SK-MEL-5 (cell line): Measurements from ENCODE around the gene CHST9. TPM values are rescaled to one million over a fixed set of nuclear protein-coding genes. Genes with fewer than 3 reads are reported as not detected.
"Not testable (repeated sequence)": the region's sequence is repeated elsewhere in the genome, so short reads cannot be mapped to it uniquely, and the experiment has no call there.

Source experiments
- DNase-seq: peaks from one replicate; pipeline ENCODE4 v3.0.0-alpha.2; 2016; ENCODE audit warnings: low read depth, low spot score
- in situ Hi-C: cut with HindIII; loops from 2 replicates; pipeline ENCODE4 v1.10.0; 2016; ENCODE audit warnings: low sequenced_read_pairs, high pct_unique_total_duplicates, low pct_unique_long_range_greater_than_20kb
- total RNA-seq: library from RNA; depleted of rRNA; stranded (reverse); fragments of >200 nt; shearing (Covaris generic); gene quantifications from 2 replicates; pipeline ENCODE4 v1.2.3, GENCODE V29; 2014

The CHST9 gene
- total RNA-seq, 1 experiment from 2014 or later = not detected

DNA sequence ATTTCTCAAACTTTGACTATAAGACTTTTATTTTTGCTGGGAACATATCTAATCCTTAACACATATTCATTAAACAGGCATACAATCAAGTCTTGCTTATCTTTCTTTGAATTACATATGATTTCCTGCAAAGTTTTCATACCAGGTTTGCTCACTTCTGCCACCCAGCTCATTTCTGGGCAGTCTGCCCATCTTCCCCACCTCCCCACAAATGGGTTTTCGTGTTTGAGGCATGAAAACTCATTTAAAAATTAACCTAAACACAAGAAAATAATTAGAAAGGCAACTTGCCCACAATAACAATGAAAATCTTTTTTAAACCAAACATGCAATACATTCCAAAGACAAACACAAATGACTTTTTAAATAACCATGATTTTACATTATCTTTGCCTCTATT is 3.4 kb downstream of the CHST9 start:
- in situ Hi-C loops = no loop called here
- no peak for DNase-seq

DNA sequence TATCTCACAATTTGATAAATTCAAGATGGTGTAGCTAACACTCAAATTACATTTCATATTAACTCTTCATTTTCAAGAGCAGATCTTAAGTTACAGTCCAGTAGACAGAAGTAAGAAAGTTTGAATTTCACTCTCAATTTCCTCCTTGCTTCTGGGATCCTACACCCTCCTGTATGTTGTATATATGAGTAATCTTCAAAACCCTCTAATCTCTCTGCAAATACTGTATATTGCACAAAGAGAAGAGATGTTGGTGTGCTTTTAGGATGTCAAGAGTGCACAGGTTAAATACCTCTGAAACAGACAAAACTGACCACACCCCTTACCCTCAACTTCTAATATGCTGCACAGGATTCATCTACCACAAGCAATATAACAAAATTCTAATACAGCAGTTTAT is 6.7 kb downstream of the CHST9 start:
- DNase-seq = no peak
- in situ Hi-C loops = no loop called here

DNA sequence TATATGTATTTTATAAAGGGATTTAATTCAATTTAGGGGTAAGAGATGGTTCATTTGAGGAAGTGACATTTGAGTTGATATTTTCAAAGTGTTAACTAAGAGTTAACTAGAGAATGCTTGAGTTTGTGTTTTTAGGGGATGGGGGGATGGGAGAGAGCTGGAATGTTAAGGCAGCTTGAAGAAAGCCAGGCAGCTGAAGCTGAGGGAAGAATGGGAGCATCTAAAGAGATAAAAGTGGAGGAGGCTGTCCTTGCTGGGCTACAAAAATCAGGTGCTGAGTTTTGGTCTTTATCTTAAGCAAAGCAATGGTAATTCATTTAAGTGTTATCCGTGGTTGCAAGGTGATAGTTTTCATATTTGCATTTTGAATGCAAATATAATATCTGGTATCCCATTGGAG is 9.2 kb downstream of the CHST9 start:
- no peak for DNase-seq
- in situ Hi-C loops = no loop called here

DNA sequence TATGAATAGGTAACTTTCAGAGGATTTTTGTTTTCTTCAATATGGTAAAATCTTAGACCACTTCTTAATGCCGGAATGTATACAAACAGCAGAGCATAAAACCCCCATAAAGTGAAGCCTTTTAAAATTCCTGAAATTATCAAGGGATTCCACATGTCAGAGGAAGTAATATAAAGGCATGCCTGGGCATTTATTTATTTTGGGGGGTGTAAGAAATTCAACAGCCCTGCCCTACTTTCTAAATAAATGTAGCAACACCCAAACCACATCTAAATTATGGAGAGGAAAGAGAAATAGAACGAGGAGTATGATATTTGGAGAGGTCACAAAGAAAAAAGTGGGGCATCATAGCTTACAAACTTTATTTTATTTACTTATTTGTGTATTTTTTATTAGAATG is 9.9 kb downstream of the CHST9 start:
- DNase-seq = no peak
- in situ Hi-C loops = no loop called here

DNA sequence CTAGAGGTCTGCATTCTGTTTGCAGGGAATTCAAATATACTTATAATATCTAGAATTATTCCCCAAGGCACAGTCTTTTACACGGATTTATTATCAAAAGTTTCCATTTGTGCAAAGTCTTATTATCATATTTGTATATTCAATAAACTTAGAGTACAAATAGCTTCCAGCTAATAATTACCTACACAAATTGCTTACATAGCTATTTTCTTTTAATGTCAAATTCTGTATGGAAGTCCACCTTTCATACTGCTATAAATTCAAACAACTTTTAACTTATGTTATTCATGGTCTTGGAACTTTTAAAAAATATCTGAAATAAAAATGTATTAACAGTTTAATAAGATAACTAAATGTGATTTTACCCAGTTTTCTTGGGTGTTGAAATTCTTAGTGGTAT is 13.1 kb downstream of the CHST9 start:
- in situ Hi-C loops = no loop called here
- DNase-seq = no peak

DNA sequence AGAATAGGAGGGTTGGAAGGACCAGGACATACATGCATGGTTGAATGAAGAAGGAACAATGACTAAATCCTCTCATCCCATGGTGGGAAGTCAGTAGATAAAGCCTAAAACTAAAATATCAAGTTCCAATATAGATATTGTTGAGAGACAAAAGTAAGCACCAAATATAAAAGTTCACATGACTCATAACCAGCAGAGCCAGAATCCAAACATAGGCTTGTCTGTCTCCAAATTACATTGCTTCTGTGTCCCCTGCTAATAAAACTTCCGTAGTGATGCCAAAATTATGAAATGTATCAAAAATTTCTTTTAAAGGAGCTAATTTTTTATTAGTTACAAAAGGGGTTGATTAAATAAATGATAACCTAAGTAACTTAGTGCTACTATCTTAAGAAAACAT is 19.7 kb downstream of the CHST9 start:
- in situ Hi-C loops = no loop called here

DNA sequence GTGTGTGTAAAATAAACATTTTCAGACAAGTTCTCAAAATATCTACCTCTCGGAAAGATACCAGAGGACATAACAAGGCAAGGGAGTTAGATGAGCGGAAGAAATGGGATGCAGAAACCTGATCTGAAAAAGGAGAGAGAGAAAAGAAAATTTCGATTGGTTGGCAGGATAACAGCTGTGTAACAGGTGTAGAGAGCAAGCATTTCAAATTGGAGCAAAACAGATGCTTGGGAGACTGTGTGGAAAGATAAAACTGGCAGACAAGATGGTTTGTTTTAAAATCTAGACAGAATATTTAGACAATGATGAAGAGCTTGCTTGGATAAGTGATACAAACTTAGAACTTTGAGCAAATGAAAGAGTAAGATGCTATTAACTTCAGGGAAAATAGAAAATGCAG is 20.2 kb downstream of the CHST9 start:
- DNase-seq = no peak
- in situ Hi-C loops = no loop called here

More for the DNA sequence above, 19.7 kb downstream of the CHST9 start:
- no peak for DNase-seq

DNA sequence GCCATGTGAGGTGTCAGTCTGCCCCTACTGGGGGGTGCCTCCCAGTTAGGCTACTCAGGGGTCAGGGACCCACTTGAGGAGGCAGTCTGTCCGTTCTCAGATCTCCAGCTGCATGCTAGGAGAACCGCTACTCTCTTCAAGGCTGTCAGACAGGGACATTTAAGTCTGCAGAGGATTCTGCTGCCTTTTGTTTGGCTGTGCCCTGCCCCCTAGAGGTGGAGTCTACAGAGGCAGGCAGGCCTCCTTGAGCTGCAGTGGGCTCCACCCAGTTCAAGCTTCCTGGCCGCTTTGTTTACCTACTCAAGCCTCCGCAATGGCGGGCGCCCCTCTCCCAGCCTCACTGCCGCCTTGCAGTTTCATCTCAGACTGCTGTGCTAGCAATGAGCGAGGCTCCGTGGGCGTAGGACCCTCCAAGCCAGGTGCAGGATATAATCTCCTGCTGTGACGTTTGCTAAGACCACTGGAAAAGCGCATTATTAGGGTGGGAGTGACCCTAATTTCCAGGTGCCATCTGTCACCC is 21.9 kb downstream of the CHST9 start:
- in situ Hi-C loops = not testable (repeated sequence)
- peak; percentile 43 for DNase-seq

DNA sequence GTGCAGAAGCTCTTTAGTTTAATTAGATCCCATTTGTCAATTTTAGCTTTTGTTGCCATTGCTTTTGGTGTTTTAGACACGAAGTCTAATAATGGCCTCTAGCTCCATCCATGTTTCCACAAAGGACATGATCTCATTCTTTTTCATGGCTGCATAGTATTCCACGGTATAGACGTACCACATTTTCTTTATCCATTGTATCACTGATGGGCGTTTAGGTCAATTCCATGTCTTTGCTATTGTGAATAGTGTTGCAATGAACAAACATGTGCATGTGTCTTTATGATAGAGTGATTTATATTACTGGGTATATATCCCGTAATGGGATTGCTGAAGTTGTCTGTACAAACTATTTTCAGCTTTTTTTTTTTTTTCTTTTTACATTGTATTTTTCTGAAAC is 35.9 kb downstream of the CHST9 start:
- DNase-seq, in situ Hi-C loops: not testable (repeated sequence)

DNA sequence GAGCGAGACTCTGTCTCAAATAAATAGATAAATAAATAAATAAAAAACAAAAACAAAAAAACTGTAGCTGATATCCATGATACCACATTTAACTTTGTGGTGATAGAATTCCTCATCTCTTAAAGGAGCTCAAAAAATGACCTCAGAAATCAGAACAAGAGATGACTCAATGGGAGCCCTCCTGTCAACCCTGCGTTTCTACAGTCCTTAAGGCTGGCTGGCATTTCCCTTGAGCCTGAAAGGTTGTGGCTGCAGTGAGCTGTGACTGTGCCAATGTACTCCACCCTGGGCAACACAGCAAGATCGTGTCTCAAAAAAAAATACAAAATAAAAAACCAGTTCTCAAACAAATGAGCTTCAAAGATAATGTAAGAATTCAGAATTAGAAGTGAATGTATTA is 40.4 kb downstream of the CHST9 start:
- no peak for DNase-seq
- in situ Hi-C loops = no loop called here

DNA sequence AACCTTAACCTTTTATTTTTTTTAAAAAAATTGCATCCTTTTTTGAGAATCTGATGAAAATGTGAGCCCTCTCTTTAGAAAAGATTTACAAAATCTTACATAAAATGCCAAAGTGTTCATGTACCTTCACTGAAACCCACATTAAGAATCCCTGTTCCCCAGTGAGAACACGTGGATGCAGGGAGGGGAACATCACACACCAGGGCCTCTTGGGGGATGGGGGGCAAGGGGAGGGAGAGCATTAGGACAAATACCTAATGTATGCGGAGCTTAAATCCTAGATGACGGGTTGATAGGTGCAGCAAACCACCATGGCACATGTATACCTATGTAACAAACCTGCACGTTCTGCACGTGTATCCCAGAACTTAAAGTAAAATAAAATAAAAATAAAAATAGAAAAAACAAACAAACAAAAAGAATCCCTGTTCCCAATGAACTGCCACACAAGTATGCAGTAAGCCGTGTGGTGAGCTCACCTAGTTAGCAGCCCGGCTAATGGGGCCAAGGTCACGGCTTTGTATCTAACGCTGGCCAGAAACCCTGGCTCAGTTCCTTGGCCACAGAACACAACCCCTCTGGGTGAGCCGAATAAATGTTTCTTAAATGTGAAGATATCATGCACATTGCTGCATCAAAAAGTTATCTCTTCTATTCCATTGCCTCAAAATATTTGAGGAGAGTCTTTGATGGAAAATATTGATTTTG is 41.4 kb downstream of the CHST9 start:
- in situ Hi-C loops = no loop called here
- no peak for DNase-seq

DNA sequence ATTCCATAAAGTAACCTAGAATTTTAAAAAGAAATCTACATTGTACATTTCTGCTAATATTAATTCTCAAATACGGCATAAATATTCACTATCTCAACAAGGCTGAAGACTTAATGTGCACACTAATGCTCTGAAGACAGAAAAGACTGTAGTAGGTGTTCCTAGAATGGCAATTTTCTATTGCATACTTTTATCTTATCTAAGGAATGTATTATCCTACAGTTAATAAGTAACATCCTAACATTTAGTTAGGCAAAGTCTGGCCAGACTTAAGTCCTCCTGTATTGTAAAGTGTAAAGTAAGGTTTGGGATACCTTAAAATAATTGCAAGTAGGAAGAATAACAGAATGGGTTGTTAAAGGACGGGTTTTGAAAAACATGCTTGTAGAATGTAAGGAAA is 42.2 kb downstream of the CHST9 start:
- in situ Hi-C loops = no loop called here
- DNase-seq = no peak

DNA sequence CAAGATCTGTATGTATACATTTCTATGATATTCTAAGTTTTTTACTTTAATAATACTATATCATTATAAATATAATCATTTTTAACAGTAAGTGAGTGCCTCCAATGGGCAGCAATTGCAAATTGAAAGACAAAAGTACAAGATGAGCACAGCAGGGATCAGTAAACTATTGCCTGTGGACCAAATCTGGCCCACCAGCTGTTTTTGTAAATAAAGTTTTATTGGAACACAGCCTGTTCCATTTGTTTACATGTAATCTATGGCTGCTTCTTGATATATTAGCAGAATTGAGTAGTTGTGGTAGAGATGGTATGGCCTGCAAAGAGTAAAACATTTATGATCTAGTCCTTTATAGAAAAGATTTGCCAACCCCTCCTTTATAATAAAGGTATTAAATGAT is 43.2 kb downstream of the CHST9 start:
- in situ Hi-C loops = no loop called here
- DNase-seq = no peak

DNA sequence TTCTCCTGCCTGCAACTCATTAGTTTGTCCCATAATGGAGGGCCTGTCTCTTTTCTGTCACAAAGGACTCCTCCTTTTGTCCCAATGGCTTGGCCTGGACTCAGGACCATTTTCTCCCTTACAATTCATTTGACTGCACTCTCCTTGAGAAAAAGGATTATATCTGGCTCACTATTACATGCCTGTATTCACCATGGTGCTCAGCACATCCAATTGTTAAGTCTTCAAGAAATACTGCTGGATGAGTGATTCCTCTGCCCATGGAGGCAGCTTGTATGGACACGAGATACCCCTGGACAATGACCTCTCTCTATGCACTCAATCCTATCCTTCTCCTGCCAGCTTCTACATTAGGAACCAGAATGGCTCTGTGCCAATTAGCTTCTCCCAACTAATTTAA is 47.0 kb downstream of the CHST9 start:
- DNase-seq = no peak
- in situ Hi-C loops = no loop called here

DNA sequence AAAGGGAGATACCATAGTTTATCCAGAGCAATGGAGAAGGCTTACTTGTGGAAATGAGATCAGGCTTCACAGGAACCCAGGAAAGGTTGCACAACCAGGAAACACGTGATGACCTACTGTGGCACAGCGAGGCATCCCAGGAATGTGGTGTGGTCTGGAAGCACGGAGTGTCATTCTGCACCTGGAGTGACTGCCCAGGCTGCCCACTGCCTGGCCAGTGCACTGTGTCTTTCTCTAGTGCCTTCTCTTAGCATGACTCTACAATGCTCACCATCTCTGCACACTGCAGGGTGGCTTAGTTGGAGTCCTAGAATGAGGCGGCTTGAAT is 48.9 kb downstream of the CHST9 start:
- no peak for DNase-seq
- in situ Hi-C loops = no loop called here

DNA sequence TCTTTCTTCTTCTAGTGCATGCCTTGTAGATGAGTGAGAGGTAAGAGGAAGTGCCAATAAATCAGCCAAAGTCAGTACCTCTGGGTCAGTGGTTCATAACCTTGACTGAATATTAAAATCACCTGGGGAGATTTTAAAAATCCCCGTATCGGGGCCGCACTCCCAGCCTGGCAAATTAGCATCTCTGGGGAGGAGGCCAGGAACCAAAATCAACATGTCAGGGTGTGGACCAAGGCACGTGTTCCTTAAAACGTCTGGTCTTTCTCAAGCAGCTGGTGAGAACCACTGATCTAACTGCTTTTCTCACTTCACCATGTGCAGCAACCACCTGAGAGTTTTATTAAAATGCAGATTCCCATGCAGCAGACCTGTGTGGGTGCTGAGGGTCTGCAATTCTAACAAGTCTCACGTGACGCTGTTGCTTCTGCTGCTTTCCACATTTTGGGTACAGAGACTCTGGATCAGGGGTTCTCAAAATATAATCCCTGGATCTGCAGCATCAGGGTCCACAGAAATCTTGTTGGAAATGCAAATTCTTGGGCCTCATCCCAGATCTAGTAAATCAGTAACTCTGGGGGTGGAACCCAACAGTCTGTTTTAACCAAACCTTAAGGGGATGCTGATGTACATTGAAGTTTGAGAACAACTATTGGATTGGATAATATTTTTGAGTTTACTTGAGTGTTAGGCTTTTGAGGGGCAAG is 49.5 kb downstream of the CHST9 start:
- in situ Hi-C loops = no loop called here
- DNase-seq = no peak

DNA sequence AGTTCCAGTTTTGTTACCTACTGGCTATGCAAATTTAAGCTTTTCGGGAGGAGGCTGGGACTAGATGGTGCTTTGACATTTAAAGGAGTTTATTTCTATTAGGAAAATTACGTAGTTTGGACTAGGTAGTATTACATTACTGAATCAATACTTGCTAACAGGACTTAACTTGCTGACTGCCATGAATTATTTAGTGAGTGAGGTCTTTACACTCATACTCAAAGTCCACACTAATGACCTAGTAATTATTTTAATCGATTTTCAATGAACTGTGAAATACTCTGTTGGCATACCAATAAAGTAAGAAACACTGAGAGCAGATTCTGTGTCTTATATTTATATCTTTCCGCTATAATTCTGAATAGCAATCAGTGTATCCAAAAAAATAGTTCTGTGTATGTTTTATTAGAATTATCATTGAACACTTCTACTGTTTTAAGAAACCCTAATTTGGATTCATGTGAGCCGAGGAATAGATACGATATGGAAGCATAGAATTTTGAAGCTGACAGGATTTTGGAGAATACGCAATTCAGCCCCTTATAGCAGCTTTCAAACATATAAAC is 55.0 kb downstream of the CHST9 start:
- in situ Hi-C loops = no loop called here

DNA sequence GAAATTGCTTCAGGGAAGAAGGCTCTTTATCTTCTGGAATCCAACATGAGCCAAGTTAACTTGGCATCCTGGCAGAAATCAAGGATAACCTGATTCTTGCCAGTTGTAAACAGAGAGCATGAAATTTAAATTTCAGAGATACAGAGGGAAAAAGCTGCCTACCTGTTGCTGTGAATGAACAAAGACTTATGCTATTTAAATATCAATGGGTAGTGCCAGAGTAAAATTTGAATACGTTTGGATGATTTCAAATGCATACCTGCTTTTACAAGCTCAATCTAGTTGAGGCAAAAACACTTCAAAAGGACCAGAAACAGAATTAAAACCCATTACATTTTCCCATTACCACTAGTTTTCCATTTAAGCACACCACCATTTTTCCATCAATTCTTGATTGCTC is 60.9 kb downstream of the CHST9 start:
- in situ Hi-C loops = no loop called here
- DNase-seq = no peak

More for the DNA sequence above, 55.0 kb downstream of the CHST9 start:
- DNase-seq = no peak

DNA sequence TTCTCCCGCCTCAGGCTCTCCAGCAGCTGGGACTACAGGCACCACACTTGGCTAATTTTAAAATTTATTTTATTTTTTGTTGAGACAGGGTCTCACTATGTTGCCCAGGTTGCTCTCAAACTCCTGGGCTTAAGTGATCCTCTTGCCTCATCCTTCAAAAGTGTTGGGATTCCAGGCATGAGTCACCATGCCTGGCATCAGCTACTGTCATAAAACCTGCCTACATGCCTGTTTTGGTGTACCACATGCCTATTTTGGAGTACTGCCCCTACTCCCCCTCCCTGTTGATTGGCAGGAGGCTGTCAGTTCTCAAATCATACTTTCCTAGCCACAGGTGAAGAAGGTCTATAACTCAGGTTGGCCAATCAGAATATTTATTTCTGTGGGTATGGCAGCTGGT is 64.0 kb downstream of the CHST9 start:
- no peak for DNase-seq
- in situ Hi-C loops = no loop called here
